GM18873 (cell line): ENCODE measurements around the gene SIRT2.
"Not testable (repeated sequence)": the region's sequence is repeated elsewhere in the genome, so short reads cannot be mapped to it uniquely, and the experiment has no call there.

ENCODE experiments used
- ATAC-seq: cut with Tn5 transposase; IDR thresholded peaks from one replicate; pipeline ENCODE4 v1.9.1; 2021; ENCODE audit warnings: mild to moderate bottlenecking, moderate library complexity, moderate number of reproducible peaks; ENCODE audit not compliant: unreplicated experiment, low FRiP score

SIRT2 gene

GRCh38 chr19:38900743-38901190 is 1.3 kb upstream of the SIRT2 start:
- ATAC-seq, result no peak

GRCh38 chr19:38900202-38900629 is 798 bp upstream of the SIRT2 start:
- no peak for ATAC-seq

- no peak for ATAC-seq
Measured at GRCh38 chr19:38898788-38899446, 501 bp downstream of the SIRT2 start.

GRCh38 chr19:38894968-38895367 is 4.5 kb downstream of the SIRT2 start:
- no peak for ATAC-seq

GRCh38 chr19:38893341-38893771 is 6.1 kb downstream of the SIRT2 start:
- no peak for ATAC-seq

GRCh38 chr19:38892841-38893240 is 6.6 kb downstream of the SIRT2 start:
- no peak for ATAC-seq

- ATAC-seq, result no peak
Measured at GRCh38 chr19:38891771-38892170, 7.6 kb downstream of the SIRT2 start.

- no peak for ATAC-seq
Measured at GRCh38 chr19:38890686-38891085, 8.7 kb downstream of the SIRT2 start.

- ATAC-seq, result no peak
Measured at GRCh38 chr19:38889803-38890202, 9.6 kb downstream of the SIRT2 start.

- ATAC-seq, result no peak
Measured at GRCh38 chr19:38888876-38889275, 10.5 kb downstream of the SIRT2 start.

GRCh38 chr19:38884691-38885090 is 14.7 kb downstream of the SIRT2 start:
- not testable (repeated sequence) for ATAC-seq

- ATAC-seq, result no peak
Measured at GRCh38 chr19:38883286-38883685, 16.1 kb downstream of the SIRT2 start.

GRCh38 chr19:38880882-38881609 is 18.4 kb downstream of the SIRT2 start:
- no peak for ATAC-seq

- ATAC-seq, result no peak
Measured at GRCh38 chr19:38880076-38880881, 19.1 kb downstream of the SIRT2 start.

GRCh38 chr19:38879400-38879751 is 20.0 kb downstream of the SIRT2 start:
- no peak for ATAC-seq

GRCh38 chr19:38878575-38879399 is 20.6 kb downstream of the SIRT2 start:
- ATAC-seq, result no peak

GRCh38 chr19:38877781-38878574 is 21.4 kb downstream of the SIRT2 start, which contains the start of gene RINL:
Gene RINL, minus strand, starts transcription at chr19:38878275. Its CDS starts 1,533 bp downstream, at chr19:38876742.
- no peak for ATAC-seq

GRCh38 chr19:38875656-38876395 is 23.6 kb downstream of the SIRT2 start:
- ATAC-seq, result no peak

- not testable (repeated sequence) for ATAC-seq
Measured at GRCh38 chr19:38873400-38873799, 26.0 kb downstream of the SIRT2 start.
